Fibroblast of pulmonary artery (primary cell): ENCODE measurements around the gene OR1I1.
"Not testable (repeated sequence)": the region's sequence is repeated elsewhere in the genome, so short reads cannot be mapped to it uniquely, and the experiment has no call there.

Experiments
- DNase-seq: peaks from one replicate; pipeline ENCODE4 v3.0.0-alpha.2; 2010; ENCODE audit warnings: low read depth
- H3K4me3 ChIP-seq: replicated peaks from 2 replicates; pipeline ENCODE4 v1.5.1; 2011; ENCODE audit warnings: low read depth, mild to moderate bottlenecking, control low read depth, low read length, moderate library complexity
- CTCF ChIP-seq: IDR thresholded peaks from 2 replicates; pipeline ENCODE4 v1.5.1; 2011; ENCODE audit warnings: mild to moderate bottlenecking, control low read depth, low read length, inconsistent platforms; ENCODE audit errors: missing control alignments

Gene OR1I1

GRCh38 chr19:15074371-15074770, 7.6 kb upstream of the OR1I1 start:
- DNase-seq = no peak
- no peak for TF ChIP-seq CTCF
- H3K4me3 ChIP-seq = no peak overlapping the region

GRCh38 chr19:15075806-15076205, 6.2 kb upstream of the OR1I1 start:
- no peak for DNase-seq
- no peak for TF ChIP-seq CTCF
- H3K4me3 ChIP-seq = no peak overlapping the region

GRCh38 chr19:15080002-15080401, 2.0 kb upstream of the OR1I1 start:
- DNase-seq = peak; percentile 3
- H3K4me3 ChIP-seq = not testable (repeated sequence)

GRCh38 chr19:15087182-15087581, 5.2 kb downstream of the OR1I1 start:
- no peak overlapping the region for H3K4me3 ChIP-seq
- no peak for DNase-seq
- TF ChIP-seq CTCF = no peak

- DNase-seq = peak; percentile 82
- peak; percentile 62 for TF ChIP-seq CTCF
- no peak overlapping the region for H3K4me3 ChIP-seq
Measured at GRCh38 chr19:15091918-15092753, 10.1 kb downstream of the OR1I1 start.

- no peak for TF ChIP-seq CTCF
- H3K4me3 ChIP-seq = no peak overlapping the region
- DNase-seq = no peak
Measured at GRCh38 chr19:15093001-15093400, 11.0 kb downstream of the OR1I1 start.

GRCh38 chr19:15096223-15096622, 14.2 kb downstream of the OR1I1 start:
- DNase-seq = no peak
- H3K4me3 ChIP-seq = no peak overlapping the region
- TF ChIP-seq CTCF = no peak

GRCh38 chr19:15097980-15098379, 16.0 kb downstream of the OR1I1 start:
- not testable (repeated sequence) for DNase-seq, H3K4me3 ChIP-seq
